Measurements from ENCODE around the gene ASIC4.

The ASIC4 gene

DNA sequence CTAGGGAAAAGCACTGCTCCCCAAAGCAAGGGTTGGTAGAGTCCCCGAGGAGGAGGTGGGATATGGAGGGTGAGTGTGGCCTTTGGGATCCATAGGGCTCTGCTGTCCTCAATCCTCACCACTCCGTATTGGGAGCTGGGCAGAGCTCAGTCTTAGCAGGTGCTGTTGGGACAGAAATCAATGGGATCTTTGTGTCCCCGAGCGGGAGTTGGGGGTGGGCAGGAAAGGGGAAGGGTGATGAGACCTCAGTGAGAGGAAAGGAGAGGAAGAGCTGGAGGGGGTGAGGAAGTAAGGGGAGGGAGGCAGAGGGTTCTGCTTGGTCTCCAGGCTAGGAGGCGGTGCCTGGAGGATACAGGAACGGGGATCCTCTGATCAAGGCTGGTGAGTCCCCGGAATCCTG, 2.6 kb downstream of the ASIC4 start:
- no peaks in the 10 kb centered on the region for H3K36me3 ChIP-seq (ENCODE audit: low read depth)
- H3K4me1 ChIP-seq (ENCODE audit: insufficient read depth, poor library complexity, severe bottlenecking): peaks cover 3% of the 10 kb centered on the region
- H3K27me3 ChIP-seq (ENCODE audit: insufficient read depth, poor library complexity, severe bottlenecking): peaks cover 39% of the 10 kb centered on the region
- ATAC-seq (ENCODE audit: low read depth) (no peak), DNase-seq (ENCODE audit: low spot score) (no peak)
- H3K4me3 ChIP-seq (ENCODE audit: severe bottlenecking): no peak overlapping the region
- TF ChIP-seq, protein P1, sequence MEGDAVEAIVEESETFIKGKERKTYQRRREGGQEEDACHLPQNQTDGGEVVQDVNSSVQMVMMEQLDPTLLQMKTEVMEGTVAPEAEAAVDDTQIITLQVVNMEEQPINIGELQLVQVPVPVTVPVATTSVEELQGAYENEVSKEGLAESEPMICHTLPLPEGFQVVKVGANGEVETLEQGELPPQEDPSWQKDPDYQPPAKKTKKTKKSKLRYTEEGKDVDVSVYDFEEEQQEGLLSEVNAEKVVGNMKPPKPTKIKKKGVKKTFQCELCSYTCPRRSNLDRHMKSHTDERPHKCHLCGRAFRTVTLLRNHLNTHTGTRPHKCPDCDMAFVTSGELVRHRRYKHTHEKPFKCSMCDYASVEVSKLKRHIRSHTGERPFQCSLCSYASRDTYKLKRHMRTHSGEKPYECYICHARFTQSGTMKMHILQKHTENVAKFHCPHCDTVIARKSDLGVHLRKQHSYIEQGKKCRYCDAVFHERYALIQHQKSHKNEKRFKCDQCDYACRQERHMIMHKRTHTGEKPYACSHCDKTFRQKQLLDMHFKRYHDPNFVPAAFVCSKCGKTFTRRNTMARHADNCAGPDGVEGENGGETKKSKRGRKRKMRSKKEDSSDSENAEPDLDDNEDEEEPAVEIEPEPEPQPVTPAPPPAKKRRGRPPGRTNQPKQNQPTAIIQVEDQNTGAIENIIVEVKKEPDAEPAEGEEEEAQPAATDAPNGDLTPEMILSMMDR (IDR thresholded peaks at IDR 0.05; ENCODE audit: poor library complexity, severe bottlenecking): no peak
- H3K27ac ChIP-seq (ENCODE audit: poor library complexity, severe bottlenecking): no peak overlapping the region
- H3K9me3 ChIP-seq (ENCODE audit: severe bottlenecking): no peaks in the 10 kb centered on the region

DNA sequence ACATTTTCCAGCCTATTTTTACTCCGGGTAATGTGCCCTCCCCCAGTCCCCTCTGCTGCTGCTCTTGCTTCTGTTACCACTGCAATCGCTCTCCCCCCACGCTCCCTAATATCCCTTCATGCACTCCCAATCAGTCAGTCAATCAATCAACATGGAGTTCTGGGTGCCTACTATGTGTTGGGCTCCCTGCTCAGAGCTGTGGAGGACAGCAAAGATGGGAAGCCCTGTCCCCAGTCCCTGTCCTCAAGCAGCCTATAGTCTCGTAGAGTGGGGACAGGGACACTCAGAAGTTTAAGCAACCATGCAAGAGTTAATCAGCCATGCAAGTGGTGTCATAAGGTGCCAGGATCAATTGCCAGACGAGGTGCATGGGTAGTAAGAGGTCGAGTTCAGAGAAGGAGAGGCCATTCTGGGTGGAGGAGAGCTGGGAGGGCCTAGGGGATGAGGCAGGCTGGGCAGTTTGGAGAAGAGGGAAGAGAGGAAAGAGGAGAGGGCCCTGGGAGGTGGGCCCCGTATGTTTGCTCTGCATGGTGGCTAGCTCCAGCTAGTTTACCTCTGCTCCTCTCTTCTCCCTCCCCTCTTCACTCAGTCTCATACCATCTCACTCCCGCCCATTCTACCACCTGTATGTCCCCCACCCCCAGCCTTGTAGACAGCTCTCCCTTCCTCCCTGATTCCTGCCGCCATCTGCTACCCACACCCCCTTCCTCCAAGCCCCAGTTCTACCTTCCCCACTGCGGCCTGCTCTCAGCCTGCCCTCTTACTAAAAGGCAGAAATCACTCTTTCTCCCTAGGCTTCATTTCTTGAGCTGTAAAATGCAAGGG, 3.9 kb downstream of the ASIC4 start:
- H3K4me1 ChIP-seq (ENCODE audit: insufficient read depth, poor library complexity, severe bottlenecking): peaks cover 4% of the 10 kb centered on the region

DNA sequence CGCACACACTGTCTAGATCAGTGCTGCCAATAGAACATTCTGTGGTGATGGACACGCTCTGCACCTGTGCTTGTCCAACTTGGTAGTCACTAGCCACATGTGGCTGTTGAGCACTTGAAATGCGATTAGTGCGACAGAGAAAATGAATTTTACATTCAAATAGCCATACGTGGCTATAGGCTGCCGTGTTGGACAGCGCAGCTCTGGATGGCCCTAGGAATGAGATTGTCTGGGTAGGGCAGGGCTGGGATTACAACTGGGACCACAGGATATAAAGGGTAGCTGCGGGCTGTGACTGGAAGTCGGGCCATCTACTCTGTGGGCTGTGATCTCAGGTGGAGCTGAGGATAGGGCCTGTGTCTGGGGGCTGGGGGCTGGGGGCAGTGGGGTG, 5.2 kb downstream of the ASIC4 start:
- Histone ChIP-seq H3K36me3 (ENCODE audit: low read depth) (no peaks in the 10 kb centered on the region), H3K27ac (ENCODE audit: poor library complexity, severe bottlenecking) (no peak overlapping the region), H3K4me3 (ENCODE audit: severe bottlenecking) (no peak overlapping the region), H3K9me3 (ENCODE audit: severe bottlenecking) (no peaks in the 10 kb centered on the region), H3K4me1 (ENCODE audit: insufficient read depth, poor library complexity, severe bottlenecking) (peaks cover 4% of the 10 kb centered on the region), H3K27me3 (ENCODE audit: insufficient read depth, poor library complexity, severe bottlenecking) (peaks cover 13% of the 10 kb centered on the region)
- TF ChIP-seq, protein P1 (IDR thresholded peaks at IDR 0.05; ENCODE audit: poor library complexity, severe bottlenecking): no peak
- DNase-seq (ENCODE audit: low spot score): no peak
- ATAC-seq (ENCODE audit: low read depth): no peak

More for the DNA sequence above, 3.9 kb downstream of the ASIC4 start:
- no peak overlapping the region for H3K4me3 ChIP-seq (ENCODE audit: severe bottlenecking)
- TF ChIP-seq, protein P1 (IDR thresholded peaks at IDR 0.05; ENCODE audit: poor library complexity, severe bottlenecking): no peak
- ATAC-seq (ENCODE audit: low read depth) (no peak), DNase-seq (ENCODE audit: low spot score) (no peak)
- H3K27ac ChIP-seq (ENCODE audit: poor library complexity, severe bottlenecking): no peak overlapping the region
- H3K27me3 ChIP-seq (ENCODE audit: insufficient read depth, poor library complexity, severe bottlenecking): peaks cover 26% of the 10 kb centered on the region
- no peaks in the 10 kb centered on the region for H3K9me3 ChIP-seq (ENCODE audit: severe bottlenecking)
- H3K36me3 ChIP-seq (ENCODE audit: low read depth): no peaks in the 10 kb centered on the region

DNA sequence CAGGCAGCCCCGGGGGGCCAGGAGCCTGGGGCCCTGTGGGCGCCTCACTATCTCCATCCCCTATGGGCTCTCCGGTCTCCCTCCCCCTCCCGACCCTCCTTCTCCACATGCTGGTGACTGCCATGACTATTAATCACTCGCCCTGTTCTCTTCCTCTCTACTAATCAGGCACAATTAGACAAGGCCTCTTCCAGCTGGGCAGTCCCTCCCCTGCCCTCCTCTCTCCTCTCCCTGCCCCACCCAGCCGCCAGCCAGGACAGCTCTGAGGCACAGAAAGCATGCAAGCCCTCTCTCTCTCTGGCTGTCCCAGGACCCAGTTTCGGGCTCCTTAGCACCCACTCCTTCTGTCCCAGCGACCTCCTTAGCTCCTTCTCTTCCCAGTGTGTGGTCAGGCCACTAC, 5.8 kb downstream of the ASIC4 start:
- DNase-seq (ENCODE audit: low spot score) (no peak), ATAC-seq (ENCODE audit: low read depth) (no peak)
- H3K27me3 ChIP-seq (ENCODE audit: insufficient read depth, poor library complexity, severe bottlenecking): peaks cover 7% of the 10 kb centered on the region
- TF ChIP-seq, protein P1 (IDR thresholded peaks at IDR 0.05; ENCODE audit: poor library complexity, severe bottlenecking): no peak
- peaks cover 4% of the 10 kb centered on the region for H3K4me1 ChIP-seq (ENCODE audit: insufficient read depth, poor library complexity, severe bottlenecking)
- H3K27ac ChIP-seq (ENCODE audit: poor library complexity, severe bottlenecking): no peak overlapping the region
- no peak overlapping the region for H3K4me3 ChIP-seq (ENCODE audit: severe bottlenecking)
- no peaks in the 10 kb centered on the region for H3K9me3 ChIP-seq (ENCODE audit: severe bottlenecking)
- no peaks in the 10 kb centered on the region for H3K36me3 ChIP-seq (ENCODE audit: low read depth)

Data from RWPE2 (cell line).